Upper lobe of right lung (tissue), 1 donor: ENCODE results near the gene B4GALNT3. TPM values are rescaled to one million over a fixed set of nuclear protein-coding genes. Genes with fewer than 3 reads are reported as not detected.

Experiments
- ATAC-seq: fragments of 200-7000 bp; cut with Tn5 transposase; one replicate; pipeline ENCODE4 v1.9.1; 2020; ENCODE audit warnings: mild to moderate bottlenecking, moderate library complexity
- DNase-seq: peaks from one replicate; pipeline ENCODE4 v3.0.0-alpha.2; 2020
- H3K27ac ChIP-seq: fragments of 200-600 bp; one replicate; pipeline ENCODE4 v1.8.0; 2022
- H3K27me3 ChIP-seq: fragments of 200-600 bp; one replicate; pipeline ENCODE4 v1.8.0; 2022; ENCODE audit warnings: mild to moderate bottlenecking
- H3K36me3 ChIP-seq: fragments of 200-600 bp; one replicate; pipeline ENCODE4 v1.8.0; 2022
- H3K4me1 ChIP-seq: fragments of 200-600 bp; one replicate; pipeline ENCODE4 v1.8.0; 2022
- H3K4me3 ChIP-seq: fragments of 200-600 bp; one replicate; pipeline ENCODE4 v1.8.0; 2022; ENCODE audit warnings: mild to moderate bottlenecking
- H3K9me3 ChIP-seq: fragments of 200-600 bp; one replicate; pipeline ENCODE4 v1.8.0; 2022
- CTCF ChIP-seq: fragments of 200-600 bp; IDR thresholded peaks from one replicate; pipeline ENCODE4 v1.8.0; 2022; ENCODE audit warnings: antibody characterized with exemption
- intact Hi-C: fragments of 100-400 bp; cut with DNase I; formaldehyde crosslinking; loops from one replicate; pipeline ENCODE4 v1.11.0; 2022
- total RNA-seq: library from RNA; stranded (reverse); fragmentation: NEBNext Ultra II Directional; extraction: Animal tissue kit (Norgen Biotek cat#: 25700); gene quantifications from one replicate; pipeline ENCODE4 v1.2.1, GENCODE V29; 2021
- donor health status: DM: no; HTN: yes; CAD: no; lungs with severe emphysema.

The B4GALNT3 gene
- total RNA-seq, 1 donor from 2014 or later, result 14.0 TPM

GRCh38 chr12:480831-481816 lies 21.4 kb downstream of the B4GALNT3 start:
- Histone ChIP-seq H3K27ac (no peak overlapping the region), H3K4me3 (no peak overlapping the region), H3K9me3 (no peaks in the 10 kb centered on the region), H3K36me3 (no peaks in the 10 kb centered on the region), H3K4me1 (no peaks in the 10 kb centered on the region), H3K27me3 (no peaks in the 10 kb centered on the region)
- intact Hi-C loops, result no loop called here
- no peak for TF ChIP-seq CTCF
- peak; percentile 63 for ATAC-seq
- no peak for DNase-seq

GRCh38 chr12:482061-482460 lies 22.3 kb downstream of the B4GALNT3 start:
- intact Hi-C loops, result no loop called here
- Histone ChIP-seq H3K27me3 (no peaks in the 10 kb centered on the region), H3K27ac (no peak overlapping the region), H3K9me3 (no peaks in the 10 kb centered on the region), H3K4me1 (no peaks in the 10 kb centered on the region), H3K36me3 (no peaks in the 10 kb centered on the region), H3K4me3 (no peak overlapping the region)
- TF ChIP-seq CTCF, result no peak
- DNase-seq (no peak), ATAC-seq (no peak)

- H3K36me3 ChIP-seq, result no peaks in the 10 kb centered on the region
- no peaks in the 10 kb centered on the region for H3K9me3 ChIP-seq
- intact Hi-C loops, result no loop called here
- ATAC-seq (no peak), DNase-seq (no peak)
- H3K27ac ChIP-seq, result no peak overlapping the region
- no peaks in the 10 kb centered on the region for H3K4me1 ChIP-seq
- H3K27me3 ChIP-seq, result no peaks in the 10 kb centered on the region
- TF ChIP-seq CTCF, result no peak
- H3K4me3 ChIP-seq, result no peak overlapping the region
These were observed 24.4 kb downstream of the B4GALNT3 start for GRCh38 chr12:484096-484495.

- Histone ChIP-seq H3K4me3 (no peak overlapping the region), H3K27me3 (no peaks in the 10 kb centered on the region), H3K36me3 (no peaks in the 10 kb centered on the region), H3K9me3 (no peaks in the 10 kb centered on the region), H3K27ac (no peak overlapping the region), H3K4me1 (no peaks in the 10 kb centered on the region)
- ATAC-seq (no peak), DNase-seq (no peak)
- TF ChIP-seq CTCF, result no peak
- intact Hi-C loops, result no loop called here
These were observed 30.5 kb downstream of the B4GALNT3 start for GRCh38 chr12:490260-490659.

- DNase-seq, result no peak
- H3K4me1 ChIP-seq, result no peaks in the 10 kb centered on the region
- no peaks in the 10 kb centered on the region for H3K27me3 ChIP-seq
- H3K27ac ChIP-seq, result no peak overlapping the region
- no peaks in the 10 kb centered on the region for H3K36me3 ChIP-seq
- no peak for ATAC-seq
- no peak overlapping the region for H3K4me3 ChIP-seq
- intact Hi-C loops, result no loop called here
- no peak for TF ChIP-seq CTCF
- H3K9me3 ChIP-seq, result no peaks in the 10 kb centered on the region
These were observed 35.7 kb downstream of the B4GALNT3 start for GRCh38 chr12:495466-495865.
